Spleen (tissue), 11 donors: ENCODE results near the gene FGF14. TPM values are rescaled to one million over a fixed set of nuclear protein-coding genes. Genes with fewer than 3 reads are reported as not detected.
A peak's percentile ranks its signal among the peaks of the same experiment; 100 is the strongest.

Experiments
- DNase-seq: peaks from one replicate; pipeline ENCODE4 v3.0.0-alpha.2; 2020
- H3K27ac ChIP-seq, 8 donors: fragments of 200-600 bp; sonication (generic) in 7 of 8; 1 replicate in 4 of 8; 2 replicates in 4 of 8; pipeline versions ENCODE4 v1.5.0 to v1.8.0; 2016 to 2021; ENCODE audit warnings: inconsistent platforms in 4 of 8, mild to moderate bottlenecking in 4 of 8, moderate library complexity in 1 of 8
- H3K27me3 ChIP-seq, 7 donors: fragments of 200-600 bp; sonication (generic) in 6 of 7; replicated peaks in 1 of 7; 1 replicate in 4 of 7; 2 replicates in 3 of 7; pipeline versions ENCODE4 v1.5.0 to v1.8.0; 2016 to 2021; ENCODE audit warnings: inconsistent platforms in 3 of 7, mild to moderate bottlenecking in 1 of 7
- H3K36me3 ChIP-seq, 6 donors: fragments of 200-600 bp; sonication (generic) in 5 of 6; 1 replicate in 4 of 6; 2 replicates in 2 of 6; pipeline versions ENCODE4 v1.5.0 to v1.8.0; 2016 to 2021; ENCODE audit warnings: inconsistent platforms in 2 of 6
- H3K4me1 ChIP-seq, 6 donors: fragments of 200-600 bp; sonication (generic) in 5 of 6; 1 replicate in 3 of 6; 2 replicates in 3 of 6; pipeline versions ENCODE4 v1.5.0 to v1.8.0; 2016 to 2021; ENCODE audit warnings: inconsistent platforms in 3 of 6
- H3K4me3 ChIP-seq, 8 donors: fragments of 200-600 bp; sonication (generic) in 7 of 8; 1 replicate in 4 of 8; 2 replicates in 4 of 8; pipeline versions ENCODE4 v1.5.0 to v1.8.0; 2016 to 2021; ENCODE audit warnings: inconsistent platforms in 4 of 8, mild to moderate bottlenecking in 4 of 8, moderate library complexity in 2 of 8
- H3K9me3 ChIP-seq, 8 donors: fragments of 200-600 bp; sonication (generic) in 7 of 8; 1 replicate in 4 of 8; 2 replicates in 4 of 8; pipeline versions ENCODE4 v1.5.0 to v1.8.0; 2016 to 2021; ENCODE audit warnings: inconsistent platforms in 4 of 8
- CTCF ChIP-seq, 11 experiments: fragments of 200-600 bp in 7 of 11; fragments of 450-650 bp in 4 of 11; sonication (generic) in 4 of 11; IDR thresholded peaks in 8 of 11; conservative IDR thresholded peaks in 3 of 11; 1 replicate in 7 of 11; 2 replicates in 4 of 11; pipeline versions ENCODE4 v1.4.0 to v1.8.0; 2016 to 2021; ENCODE audit warnings: antibody characterized with exemption in 11 of 11, inconsistent platforms in 4 of 11, mild to moderate bottlenecking in 1 of 11
- POLR2A ChIP-seq, 3 donors: fragments of 450-650 bp; IDR thresholded peaks; one replicate each; pipeline ENCODE4 v1.5.1; 2017; ENCODE audit warnings: antibody characterized with exemption in 3 of 3, mild to moderate bottlenecking in 1 of 3
- POLR2AphosphoS5 ChIP-seq, 3 donors: sonication (generic); formaldehyde crosslinking; IDR thresholded peaks; one replicate each; pipeline ENCODE4 v1.5.1; 2017; ENCODE audit warnings: antibody characterized with exemption in 3 of 3
- WGBS, 5 donors: extraction: QIAGEN DNeasy Blood & Tissue Kit in 3 of 5; methylation state at CpG; one replicate each; pipeline versions ENCODE4 v1.1.5 to v1.1.7; 2013 to 2018; 5-methylcytosine and 5-hydroxymethylcytosine counted together
- intact Hi-C: fragments of 100-400 bp; cut with DNase I; formaldehyde crosslinking; loops from one replicate; pipeline ENCODE4 v1.15.0; 2023; ENCODE audit warnings: low total_unique reads
- polyA plus RNA-seq, 3 donors: library from polyadenylated mRNA; stranded (reverse); fragments of 200-250 nt; gene quantifications; one replicate each; pipeline ENCODE4 v1.2.1, GENCODE V29; 2013
- total RNA-seq, 7 donors: library from RNA; depleted of rRNA in 3 of 7; stranded (reverse); fragments of >200 nt in 3 of 7; fragmentation: NEBNext Ultra II Directional in 4 of 7; extraction: Animal tissue kit (Norgen Biotek cat#: 25700) in 4 of 7; gene quantifications; one replicate each; pipeline versions ENCODE4 v1.1.0 to v1.2.1, GENCODE V29; 2016 to 2021
- donor health status: healthy with polysubstance abuse.
- donor health status: DM: no; HTN: no; CAD: no; lungs with moderate emphysema.
- donor health status: DM: no; HTN: no; CAD: no.
- donor health status: Bipolar disorder and iron deficiency.
- donor health status: healthy.
- donor health status: DM: no; HTN: no; CAD: no.
- donor health status: DM: yes; HTN: yes; CAD: no.

Gene FGF14
- total and polyA plus RNA-seq, 10 donors, result 0.03 to 1.1 (median 0.05) TPM; not detected in 3

- Histone ChIP-seq H3K27ac (no peak overlapping the region), H3K4me1 (no peaks in the 10 kb centered on the region), H3K9me3 (no peaks in the 10 kb centered on the region), H3K4me3 (no peak overlapping the region), H3K36me3 (no peaks in the 10 kb centered on the region), H3K27me3 (no peaks in the 10 kb centered on the region)
- 30 to 35% (median 33%) methylated on average over 3 of the region's 3 CpGs for WGBS, 5 donors
- TF ChIP-seq POLR2A (IDR thresholded peaks at IDR 0.05) (no peak), POLR2AphosphoS5 (IDR thresholded peaks at IDR 0.05) (no peak), CTCF (IDR thresholded peaks at IDR 0.05 in 8 of 11, conservative IDR thresholded peaks at IDR 0.05 in 3 of 11) (no peak)
- no peak for DNase-seq
- intact Hi-C loops, result no loop called here
Observed at GRCh38 chr13:101979825-101980224, 422.0 kb downstream of the FGF14 start.

- Histone ChIP-seq H3K9me3 (no peaks in the 10 kb centered on the region), H3K36me3 (no peaks in the 10 kb centered on the region), H3K27me3 (no peaks in the 10 kb centered on the region), H3K4me3 (no peak overlapping the region), H3K4me1 (no peaks in the 10 kb centered on the region), H3K27ac (no peak overlapping the region)
- WGBS, 5 donors, result 56 to 68% (median 58%) methylated on average over 5 of the region's 5 CpGs
- TF ChIP-seq POLR2AphosphoS5 (IDR thresholded peaks at IDR 0.05) (no peak), POLR2A (IDR thresholded peaks at IDR 0.05) (no peak), CTCF (IDR thresholded peaks at IDR 0.05 in 8 of 11, conservative IDR thresholded peaks at IDR 0.05 in 3 of 11) (no peak)
- no peak for DNase-seq
- intact Hi-C loops, result no loop called here
Observed at GRCh38 chr13:101978552-101979315, 423.1 kb downstream of the FGF14 start.

- 41 to 69% (median 56%) methylated on average over 3 of the region's 3 CpGs for WGBS, 5 donors
- TF ChIP-seq POLR2A (IDR thresholded peaks at IDR 0.05), result no peak
- TF ChIP-seq POLR2AphosphoS5 (IDR thresholded peaks at IDR 0.05), result no peak
- TF ChIP-seq CTCF (IDR thresholded peaks at IDR 0.05 in 8 of 11, conservative IDR thresholded peaks at IDR 0.05 in 3 of 11), result no peak
- no peaks in the 10 kb centered on the region for H3K27me3 ChIP-seq
- no peaks in the 10 kb centered on the region for H3K4me1 ChIP-seq
- H3K9me3 ChIP-seq, result no peaks in the 10 kb centered on the region
- no peak overlapping the region for H3K4me3 ChIP-seq
- intact Hi-C loops, result no loop called here
- no peak for DNase-seq
- H3K36me3 ChIP-seq, result no peaks in the 10 kb centered on the region
- H3K27ac ChIP-seq, result peak overlapping the region in 1 of 8 donors; percentile 16
Observed at GRCh38 chr13:101977475-101977874, 424.4 kb downstream of the FGF14 start.

GRCh38 chr13:101972191-101972590 lies 429.7 kb downstream of the FGF14 start:
- Histone ChIP-seq H3K27ac (no peak overlapping the region), H3K4me3 (no peak overlapping the region), H3K36me3 (no peaks in the 10 kb centered on the region), H3K27me3 (no peaks in the 10 kb centered on the region), H3K9me3 (no peaks in the 10 kb centered on the region), H3K4me1 (no peaks in the 10 kb centered on the region)
- intact Hi-C loops, result no loop called here
- TF ChIP-seq POLR2A (IDR thresholded peaks at IDR 0.05) (no peak), CTCF (IDR thresholded peaks at IDR 0.05 in 8 of 11, conservative IDR thresholded peaks at IDR 0.05 in 3 of 11) (no peak), POLR2AphosphoS5 (IDR thresholded peaks at IDR 0.05) (no peak)
- WGBS, 5 donors, result 73 to 84% (median 79%) methylated on average over 4 of the region's 4 CpGs
- no peak for DNase-seq
